Tibial nerve (tissue), 4 donors: ENCODE measurements around the gene SYVN1. TPM values are rescaled to one million over a fixed set of nuclear protein-coding genes. Genes with fewer than 3 reads are reported as not detected.
A peak's percentile ranks its signal among the peaks of the same experiment; 100 is the strongest.

Source experiments
- DNase-seq, 2 donors: peaks; one replicate each; pipeline ENCODE4 v3.0.0-alpha.2; 2019; ENCODE audit warnings: low spot score in 2 of 2
- H3K27ac ChIP-seq, 4 donors: fragments of 200-600 bp; sonication (generic) in 3 of 4; one replicate each; pipeline ENCODE4 v1.5.1; 2017 to 2019; ENCODE audit warnings: mild to moderate bottlenecking in 1 of 4
- H3K27me3 ChIP-seq, 2 donors: fragments of 200-600 bp; sonication (generic) in 1 of 2; one replicate each; pipeline versions ENCODE4 v1.5.1 to v1.6.0; 2017 to 2019
- H3K36me3 ChIP-seq, 3 donors: fragments of 200-600 bp; sonication (generic); one replicate each; pipeline ENCODE4 v1.5.1; 2018 to 2019
- H3K4me1 ChIP-seq, 4 donors: fragments of 200-600 bp; sonication (generic) in 3 of 4; one replicate each; pipeline ENCODE4 v1.5.1; 2017 to 2019
- H3K4me3 ChIP-seq, 4 donors: fragments of 200-600 bp; sonication (generic) in 3 of 4; one replicate each; pipeline ENCODE4 v1.5.1; 2017 to 2019; ENCODE audit warnings: mild to moderate bottlenecking in 1 of 4, moderate library complexity in 1 of 4
- H3K9me3 ChIP-seq, 4 donors: fragments of 200-600 bp; sonication (generic) in 3 of 4; one replicate each; pipeline ENCODE4 v1.5.1; 2017 to 2019
- EP300 ChIP-seq, 2 donors: sonication (generic); formaldehyde crosslinking; IDR thresholded peaks; one replicate each; pipeline ENCODE4 v1.6.1; 2017; ENCODE audit warnings: antibody characterized with exemption in 2 of 2, mild to moderate bottlenecking in 1 of 2
- POLR2A ChIP-seq, 2 donors: fragments of 450-650 bp; IDR thresholded peaks; one replicate each; pipeline ENCODE4 v1.6.1; 2017; ENCODE audit warnings: antibody characterized with exemption in 2 of 2, mild to moderate bottlenecking in 2 of 2, moderate library complexity in 2 of 2
- WGBS, 2 donors: methylation state at CpG; one replicate each; pipeline ENCODE4 v1.1.5; 2018; 5-methylcytosine and 5-hydroxymethylcytosine counted together
- total RNA-seq, 4 donors: library from RNA; depleted of rRNA; stranded (reverse); fragments of >200 nt; gene quantifications; one replicate each; pipeline ENCODE4 v1.1.0, GENCODE V29; 2016
- TF ChIP-seq, protein P1 (sequence below), 5 experiments: fragments of 200-600 bp in 3 of 5; fragments of 450-650 bp in 2 of 5; sonication (generic) in 3 of 5; IDR thresholded peaks; one replicate each; pipeline ENCODE4 v1.5.1; 2016 to 2019; ENCODE audit warnings: antibody characterized with exemption in 5 of 5, mild to moderate bottlenecking in 3 of 5, moderate library complexity in 2 of 5

The SYVN1 gene
- total RNA-seq, 4 donors from 2014 or later: 31.6 to 72.6 (median 58.3) TPM

GRCh38 chr11:65141896-65142494 is 7.7 kb upstream of the SYVN1 start:
- Histone ChIP-seq H3K9me3 (no peaks in the 10 kb centered on the region), H3K36me3 (no peaks in the 10 kb centered on the region), H3K4me1 (no peaks in the 10 kb centered on the region), H3K4me3 (no peak overlapping the region), H3K27me3 (no peaks in the 10 kb centered on the region), H3K27ac (no peak overlapping the region)
- TF ChIP-seq POLR2A (IDR thresholded peaks at IDR 0.05) (no peak), EP300 (IDR thresholded peaks at IDR 0.05) (no peak)
- TF ChIP-seq, protein P1, sequence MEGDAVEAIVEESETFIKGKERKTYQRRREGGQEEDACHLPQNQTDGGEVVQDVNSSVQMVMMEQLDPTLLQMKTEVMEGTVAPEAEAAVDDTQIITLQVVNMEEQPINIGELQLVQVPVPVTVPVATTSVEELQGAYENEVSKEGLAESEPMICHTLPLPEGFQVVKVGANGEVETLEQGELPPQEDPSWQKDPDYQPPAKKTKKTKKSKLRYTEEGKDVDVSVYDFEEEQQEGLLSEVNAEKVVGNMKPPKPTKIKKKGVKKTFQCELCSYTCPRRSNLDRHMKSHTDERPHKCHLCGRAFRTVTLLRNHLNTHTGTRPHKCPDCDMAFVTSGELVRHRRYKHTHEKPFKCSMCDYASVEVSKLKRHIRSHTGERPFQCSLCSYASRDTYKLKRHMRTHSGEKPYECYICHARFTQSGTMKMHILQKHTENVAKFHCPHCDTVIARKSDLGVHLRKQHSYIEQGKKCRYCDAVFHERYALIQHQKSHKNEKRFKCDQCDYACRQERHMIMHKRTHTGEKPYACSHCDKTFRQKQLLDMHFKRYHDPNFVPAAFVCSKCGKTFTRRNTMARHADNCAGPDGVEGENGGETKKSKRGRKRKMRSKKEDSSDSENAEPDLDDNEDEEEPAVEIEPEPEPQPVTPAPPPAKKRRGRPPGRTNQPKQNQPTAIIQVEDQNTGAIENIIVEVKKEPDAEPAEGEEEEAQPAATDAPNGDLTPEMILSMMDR (IDR thresholded peaks at IDR 0.05): no peak
- DNase-seq: no peak
- 82% methylated on average over 7 of the region's 7 CpGs for WGBS, 2 donors

DNA sequence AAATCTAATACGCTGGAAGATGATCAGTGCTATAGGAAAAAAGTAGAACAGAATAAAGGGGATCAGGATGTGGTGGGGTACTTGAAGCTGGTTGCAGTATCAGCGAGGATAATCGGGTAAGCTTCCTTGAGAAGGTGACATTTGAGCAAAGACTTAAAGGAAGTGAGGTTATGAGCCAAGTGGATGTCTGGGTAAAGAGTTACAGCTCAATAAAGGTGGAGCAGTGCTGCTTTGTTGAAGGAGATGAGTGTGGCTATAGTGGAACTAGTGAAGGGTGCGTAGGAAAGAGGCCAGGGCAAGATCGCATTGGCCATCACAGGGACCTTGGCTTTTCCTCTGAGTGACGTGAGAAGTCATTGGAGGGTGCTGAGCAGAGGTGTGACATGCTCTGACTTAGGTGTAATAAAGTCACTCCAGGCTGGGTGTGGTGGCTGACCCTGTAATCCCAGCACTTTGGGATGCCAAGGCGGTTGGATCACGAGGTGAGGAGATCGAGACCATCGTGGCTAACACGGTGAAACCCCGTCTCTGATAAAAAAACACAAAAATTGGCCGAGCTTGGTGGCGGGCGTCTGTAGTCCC is 2.3 kb upstream of the SYVN1 start:
- no peaks in the 10 kb centered on the region for H3K27me3 ChIP-seq
- TF ChIP-seq POLR2A (IDR thresholded peaks at IDR 0.05) (no peak), EP300 (IDR thresholded peaks at IDR 0.05) (no peak)
- TF ChIP-seq, protein P1 (IDR thresholded peaks at IDR 0.05): no peak
- H3K4me1 ChIP-seq: peaks cover 0 to 35% (median 20%) of the 10 kb centered on the region in 4 donors
- H3K27ac ChIP-seq: no peak overlapping the region
- H3K36me3 ChIP-seq: peaks cover 0 to 14% (median 5%) of the 10 kb centered on the region in 3 donors
- no peak overlapping the region for H3K4me3 ChIP-seq
- DNase-seq: no peak
- no peaks in the 10 kb centered on the region for H3K9me3 ChIP-seq
- 80 to 89% methylated on average over 15 of the region's 15 CpGs for WGBS, 2 donors

- 59 to 60% methylated on average over 11 of the region's 11 CpGs for WGBS, 2 donors
- no peak for TF ChIP-seq POLR2A (IDR thresholded peaks at IDR 0.05)
- TF ChIP-seq, protein P1 (IDR thresholded peaks at IDR 0.05): no peak
- no peak for TF ChIP-seq EP300 (IDR thresholded peaks at IDR 0.05)
- Histone ChIP-seq H3K27ac (peak overlapping the region; percentile 95 to 99 (median 96)), H3K4me1 (peaks cover 0 to 41% (median 20%) of the 10 kb centered on the region in 4 donors), H3K9me3 (no peaks in the 10 kb centered on the region), H3K4me3 (peak overlapping the region; percentile 69 to 94 (median 89)), H3K36me3 (peaks cover 0 to 24% (median 12%) of the 10 kb centered on the region in 3 donors), H3K27me3 (no peaks in the 10 kb centered on the region)
- DNase-seq: no peak
These were observed 1.4 kb upstream of the SYVN1 start for GRCh38 chr11:65135633-65136145.

- no peaks in the 10 kb centered on the region for H3K27me3 ChIP-seq
- DNase-seq: peak; percentile 77 to 89
- 2% methylated on average over 24 of the region's 24 CpGs for WGBS, 2 donors
- H3K27ac ChIP-seq: peak overlapping the region; percentile 95 to 99 (median 96)
- H3K4me3 ChIP-seq: peak overlapping the region; percentile 69 to 94 (median 89)
- peaks cover 0 to 30% (median 18%) of the 10 kb centered on the region in 3 donors for H3K36me3 ChIP-seq
- H3K9me3 ChIP-seq: no peaks in the 10 kb centered on the region
- peaks cover 0 to 41% (median 20%) of the 10 kb centered on the region in 4 donors for H3K4me1 ChIP-seq
- TF ChIP-seq, protein P1 (IDR thresholded peaks at IDR 0.05): no peak
- no peak for TF ChIP-seq EP300 (IDR thresholded peaks at IDR 0.05)
- no peak for TF ChIP-seq POLR2A (IDR thresholded peaks at IDR 0.05)
These were observed 773 bp upstream of the SYVN1 start for GRCh38 chr11:65134952-65135632.
